OCI-M2 (cell line): ENCODE results near the gene CDKAL1.
"Not testable (repeated sequence)": the region's sequence is repeated elsewhere in the genome, so short reads cannot be mapped to it uniquely, and the experiment has no call there.

Source experiments
- DNase-seq: peaks from one replicate; lab custom pipeline; 2025; ENCODE audit not compliant: unreplicated experiment; lab: John Stamatoyannopoulos, UW

CDKAL1 gene

DNA sequence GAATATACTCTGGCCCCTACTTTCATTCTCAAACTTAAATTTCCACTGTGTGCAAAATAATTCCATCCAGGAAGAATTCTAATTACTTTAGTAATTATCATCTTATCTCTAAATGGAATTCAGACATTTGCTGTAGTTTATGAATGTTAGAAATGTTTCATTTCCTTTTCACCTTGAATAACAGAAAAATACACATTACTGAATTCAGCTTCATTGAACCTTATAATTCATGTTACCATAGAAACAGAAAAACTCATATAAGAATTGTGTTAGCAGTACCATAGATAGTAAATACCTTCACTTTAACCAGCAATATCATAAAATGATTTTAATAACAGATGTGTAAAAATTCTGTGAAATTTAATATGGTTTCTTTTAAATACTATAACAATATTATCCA lies 514.9 kb downstream of the CDKAL1 start:
- no peak for DNase-seq

DNA sequence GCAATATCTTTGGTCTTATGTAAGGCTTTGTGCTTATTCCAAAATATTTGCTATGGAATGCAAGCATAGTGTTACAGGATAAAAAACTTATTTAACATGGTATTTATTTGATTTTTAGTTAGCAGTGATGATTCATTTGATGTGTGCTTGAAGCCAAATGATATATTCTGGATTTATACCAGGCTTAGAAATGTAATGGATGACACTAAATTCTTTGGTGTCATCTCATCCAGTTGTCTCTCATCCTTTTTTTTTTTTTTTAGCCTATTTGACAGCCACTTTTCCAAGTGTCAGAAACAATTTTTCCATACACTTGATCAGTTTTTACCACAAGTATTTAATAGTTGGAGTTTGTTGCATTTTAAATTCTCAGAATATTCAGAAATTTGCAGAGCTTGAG lies 515.3 kb downstream of the CDKAL1 start:
- DNase-seq: no peak

DNA sequence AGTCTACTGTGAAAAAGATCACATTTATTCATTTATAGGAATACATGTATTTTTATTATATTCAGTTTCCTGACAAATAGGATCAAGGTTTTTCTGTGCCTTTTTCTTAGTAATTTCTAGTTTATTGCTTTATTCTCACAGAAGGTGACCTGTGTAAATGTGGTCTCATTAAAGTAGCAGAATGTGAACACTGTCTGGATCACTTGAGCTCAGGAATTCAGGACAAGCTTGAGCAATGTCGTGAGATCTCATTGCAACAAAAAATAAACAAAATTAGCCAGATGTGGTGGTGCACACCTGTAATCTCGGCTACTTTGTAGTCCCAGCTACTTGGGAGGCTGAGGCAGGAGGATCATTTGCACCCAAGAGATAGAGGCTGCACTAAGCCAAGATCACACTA lies 516.7 kb downstream of the CDKAL1 start:
- no peak for DNase-seq

DNA sequence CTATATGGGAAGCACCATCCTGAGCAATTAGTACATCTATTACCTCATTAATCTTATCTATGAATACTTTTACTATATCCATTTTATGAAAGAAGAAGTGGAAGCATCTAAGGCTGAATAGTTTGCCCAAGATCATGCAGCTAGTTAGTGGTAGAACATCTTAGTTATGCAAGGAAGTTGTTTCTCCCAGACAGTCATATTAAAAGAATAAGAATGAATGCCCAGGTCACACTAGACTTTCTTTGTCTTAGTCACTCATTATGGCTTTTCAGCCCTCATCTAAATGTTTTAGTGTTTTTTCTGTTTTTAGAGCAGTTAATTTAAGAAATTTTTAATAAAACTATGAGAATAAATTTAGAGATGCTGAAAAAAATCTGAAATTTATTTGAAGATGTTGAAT lies 517.5 kb downstream of the CDKAL1 start:
- DNase-seq: no peak

DNA sequence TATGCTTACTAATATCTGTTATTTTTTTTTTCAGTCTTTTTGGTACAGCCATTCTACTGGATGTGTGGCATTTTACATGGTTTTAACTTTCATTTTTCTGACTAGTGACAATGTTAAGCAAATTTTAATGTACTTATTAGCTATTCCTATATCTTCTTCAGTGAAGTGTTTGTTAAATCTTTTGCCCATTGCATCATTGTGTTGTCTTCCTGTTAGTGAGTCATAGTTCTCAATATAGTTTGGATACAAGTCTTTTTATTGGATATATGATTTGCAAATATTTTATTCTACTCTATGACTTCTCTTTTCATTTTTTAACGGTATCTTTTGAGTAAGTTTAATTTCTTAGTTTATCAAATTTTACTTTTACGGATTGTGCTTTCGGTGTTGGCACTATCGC lies 519.4 kb downstream of the CDKAL1 start:
- no peak for DNase-seq

DNA sequence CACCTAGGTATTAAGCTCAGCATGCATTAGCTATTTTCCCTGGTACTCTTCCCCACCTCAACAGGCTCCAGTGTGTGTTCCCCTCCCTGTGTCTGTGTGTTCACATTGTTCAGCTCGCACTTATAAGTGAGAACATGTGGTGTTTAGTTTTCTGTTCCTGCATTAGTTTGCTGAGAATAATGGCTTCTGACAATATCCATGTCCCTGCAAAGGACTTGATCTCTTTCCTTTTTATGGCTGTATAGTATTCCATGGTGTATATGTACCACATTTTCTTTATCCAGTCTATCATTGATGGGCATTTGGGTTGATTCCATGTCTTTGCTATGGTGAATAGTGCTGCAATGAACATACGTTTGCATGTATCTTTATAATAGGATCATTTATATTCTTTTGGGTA lies 521.2 kb downstream of the CDKAL1 start:
- DNase-seq: not testable (repeated sequence)

DNA sequence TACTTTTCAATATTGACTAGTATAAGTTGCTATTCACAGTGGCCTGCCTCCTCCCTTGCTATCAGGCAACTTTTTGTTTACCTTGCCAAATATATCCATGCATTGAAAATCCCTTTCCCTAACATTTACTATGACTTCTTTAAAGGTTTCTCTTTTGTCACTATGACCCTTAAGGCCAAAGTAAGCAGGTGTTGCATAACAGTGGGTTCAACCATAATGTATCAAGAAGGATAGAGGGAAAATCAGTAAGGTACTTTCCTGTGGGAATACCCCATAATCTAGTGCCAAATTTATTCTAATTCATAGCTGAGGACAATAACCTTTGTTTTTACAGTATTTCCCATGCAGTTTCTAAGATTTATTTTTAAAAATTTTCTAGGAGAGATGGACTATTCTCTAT lies 527.6 kb downstream of the CDKAL1 start:
- DNase-seq: no peak

DNA sequence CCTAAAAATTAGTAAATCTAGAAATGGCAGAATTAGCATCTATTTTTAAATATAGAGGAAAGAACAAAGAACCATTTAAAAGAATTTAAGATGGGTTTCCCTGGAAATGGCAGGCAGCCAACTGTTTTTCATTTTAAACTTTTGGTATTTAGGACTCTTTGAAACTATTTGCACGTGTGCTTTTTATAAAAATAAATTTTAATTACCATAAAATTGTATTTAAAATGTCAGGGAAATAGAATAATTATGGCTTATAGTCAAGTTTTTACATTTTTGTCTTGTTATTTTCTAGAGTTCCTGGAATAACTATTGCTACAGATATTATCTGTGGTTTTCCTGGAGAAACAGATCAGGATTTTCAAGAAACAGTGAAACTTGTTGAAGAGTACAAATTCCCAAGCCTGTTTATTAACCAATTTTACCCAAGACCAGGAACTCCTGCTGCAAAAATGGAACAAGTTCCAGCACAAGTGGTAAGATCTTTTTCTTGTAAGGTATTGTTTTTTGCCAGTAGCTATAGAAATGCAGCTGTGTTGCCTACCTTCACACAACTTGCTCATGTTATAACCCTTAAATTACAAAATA lies 530.6 kb downstream of the CDKAL1 start:
- no peak for DNase-seq

DNA sequence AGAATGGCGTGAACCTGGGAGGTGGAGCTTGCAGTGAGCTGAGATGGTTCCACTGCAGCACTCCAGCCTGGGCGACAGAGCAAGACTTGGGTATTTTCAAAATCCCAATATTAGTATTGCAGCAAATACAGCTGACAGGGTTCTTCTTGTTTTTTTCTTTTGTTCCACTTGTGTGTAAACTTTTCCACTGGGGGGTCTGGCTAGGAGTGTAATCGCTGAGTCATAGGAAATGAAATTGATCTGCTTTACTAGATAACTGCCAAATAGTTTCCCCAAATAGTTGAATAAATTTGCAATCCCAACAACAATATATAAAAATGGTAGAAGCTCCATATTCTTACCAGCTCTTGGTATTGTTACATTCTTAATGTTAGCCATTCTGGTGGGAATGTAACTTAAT lies 533.3 kb downstream of the CDKAL1 start:
- no peak for DNase-seq

DNA sequence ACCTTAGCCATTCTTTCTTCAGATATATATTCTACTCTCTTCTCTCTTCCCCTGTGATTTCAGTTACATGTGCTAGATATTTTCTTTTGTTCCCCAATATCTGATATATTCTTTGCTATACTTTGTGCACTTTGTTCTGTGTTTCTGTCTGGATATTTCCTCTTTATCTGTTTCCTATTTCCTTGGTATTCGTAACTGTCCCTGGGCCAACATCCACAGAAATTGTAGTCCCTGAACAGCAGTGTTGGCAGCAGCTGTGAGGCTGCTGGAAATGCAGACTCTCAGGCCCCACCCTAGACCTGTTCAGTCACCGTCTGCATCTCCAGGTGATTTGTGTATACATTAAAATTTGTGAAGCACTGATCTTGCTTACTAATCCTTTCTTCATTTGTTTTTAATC lies 536.4 kb downstream of the CDKAL1 start:
- no peak for DNase-seq

DNA sequence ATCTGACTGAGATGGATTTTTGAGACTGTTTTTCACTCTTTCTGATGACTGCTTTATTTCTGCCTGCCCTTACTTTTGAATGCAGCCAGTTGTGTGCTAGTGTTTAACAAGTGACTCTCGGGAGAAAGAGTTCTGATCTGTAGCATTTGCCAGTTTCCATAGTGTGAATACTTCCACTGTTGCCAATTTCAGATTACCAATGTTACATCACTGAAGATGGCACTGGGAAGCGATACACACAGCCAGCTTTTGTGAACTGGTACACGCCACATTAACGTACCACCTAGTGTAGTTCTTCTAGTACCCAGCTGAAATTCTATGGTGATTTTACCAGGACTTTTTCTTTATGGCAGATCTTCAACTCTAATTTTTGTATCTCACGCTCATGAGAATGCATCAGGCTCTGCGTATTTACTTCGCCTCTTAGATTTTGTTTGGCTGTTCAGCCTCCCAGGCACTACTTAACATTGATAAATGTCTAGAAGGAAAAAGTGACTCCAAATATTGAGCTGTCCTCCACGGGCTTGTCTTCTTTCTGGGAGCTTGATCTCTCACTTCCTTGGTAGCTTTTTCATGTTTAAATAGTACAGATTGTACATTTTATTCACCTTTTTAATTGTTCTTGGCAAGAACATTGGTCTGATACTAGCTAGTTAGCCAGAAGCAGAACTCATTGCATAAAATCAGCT lies 537.7 kb downstream of the CDKAL1 start:
- no peak for DNase-seq

DNA sequence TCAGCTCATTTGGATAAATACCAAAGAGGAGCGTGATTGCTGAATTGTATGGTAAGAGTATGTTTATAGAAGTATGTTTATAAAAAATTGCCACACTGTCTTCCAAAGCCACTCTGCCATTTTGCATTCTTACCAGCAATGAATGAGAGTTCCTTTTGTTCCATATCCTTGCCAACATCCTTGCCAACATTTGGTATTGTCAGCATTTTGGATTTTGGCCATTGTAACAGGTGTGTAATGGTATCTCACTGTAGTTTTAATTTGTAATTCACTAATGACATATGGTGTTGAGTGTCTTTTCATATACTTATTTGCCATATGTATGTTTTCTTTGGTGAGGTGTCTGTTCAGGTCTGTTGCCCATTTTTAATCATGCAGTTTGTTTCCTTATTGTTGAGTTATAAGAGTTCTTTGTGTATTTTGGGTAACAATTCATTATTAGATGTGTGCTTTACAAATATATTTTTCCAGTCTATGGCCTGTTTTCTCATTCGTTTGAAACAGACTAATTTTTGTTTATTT lies 539.1 kb downstream of the CDKAL1 start:
- DNase-seq: no peak

DNA sequence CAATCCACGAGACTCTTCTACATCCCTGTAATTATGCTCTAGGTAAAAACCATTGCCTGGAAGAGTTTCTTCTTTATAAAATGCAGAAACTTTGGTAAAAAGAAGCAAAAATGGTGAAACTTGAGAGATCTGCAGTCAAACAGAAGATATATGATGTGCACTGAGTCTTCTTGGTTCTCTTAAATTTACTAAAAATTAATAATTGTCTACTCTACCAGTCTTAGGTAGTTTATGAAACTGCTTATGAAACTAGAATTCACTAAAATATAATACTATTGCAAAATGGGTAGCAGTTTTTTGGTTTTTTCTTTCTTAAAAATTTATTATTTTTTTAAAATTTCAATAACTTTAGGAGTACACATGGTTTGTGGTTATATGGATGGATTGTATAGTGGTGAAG lies 540.2 kb downstream of the CDKAL1 start:
- no peak for DNase-seq

DNA sequence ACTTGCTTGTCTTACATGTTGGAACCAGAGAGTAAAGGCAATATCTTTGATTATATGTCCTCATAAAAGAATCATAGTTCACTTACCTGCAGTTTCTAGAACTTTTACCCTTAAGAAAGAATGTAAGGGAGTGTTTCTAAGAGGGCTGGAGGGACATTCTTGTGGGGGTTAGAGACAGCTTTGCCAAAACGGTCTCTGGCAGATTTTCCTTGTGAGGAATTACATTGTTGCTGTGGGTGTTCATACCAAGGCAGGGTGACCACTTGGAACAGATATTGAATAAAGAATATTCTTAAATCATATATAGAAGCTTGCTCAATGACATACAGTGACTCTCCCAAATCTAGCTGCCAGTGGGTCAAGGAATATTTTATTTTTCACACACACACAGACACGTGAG lies 541.7 kb downstream of the CDKAL1 start:
- DNase-seq: no peak

DNA sequence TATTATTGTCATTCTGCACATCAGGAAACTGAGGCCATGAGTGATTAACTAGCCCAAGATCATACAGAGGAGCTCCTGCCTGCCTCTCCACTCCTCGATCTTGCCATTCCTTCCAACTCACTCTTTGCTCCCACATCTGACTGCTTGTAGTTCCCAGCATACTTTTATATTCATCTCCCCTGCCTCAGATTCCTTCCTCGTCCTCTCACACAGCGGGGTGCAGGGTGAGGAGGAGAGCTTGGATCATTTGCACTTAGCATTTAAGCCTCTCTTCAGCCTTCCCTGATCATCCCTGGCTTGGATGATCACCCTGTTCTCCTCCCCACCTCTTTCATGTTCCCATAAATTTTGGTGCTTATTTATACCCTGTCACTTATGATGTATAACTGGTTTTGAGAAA lies 544.2 kb downstream of the CDKAL1 start:
- DNase-seq: no peak

DNA sequence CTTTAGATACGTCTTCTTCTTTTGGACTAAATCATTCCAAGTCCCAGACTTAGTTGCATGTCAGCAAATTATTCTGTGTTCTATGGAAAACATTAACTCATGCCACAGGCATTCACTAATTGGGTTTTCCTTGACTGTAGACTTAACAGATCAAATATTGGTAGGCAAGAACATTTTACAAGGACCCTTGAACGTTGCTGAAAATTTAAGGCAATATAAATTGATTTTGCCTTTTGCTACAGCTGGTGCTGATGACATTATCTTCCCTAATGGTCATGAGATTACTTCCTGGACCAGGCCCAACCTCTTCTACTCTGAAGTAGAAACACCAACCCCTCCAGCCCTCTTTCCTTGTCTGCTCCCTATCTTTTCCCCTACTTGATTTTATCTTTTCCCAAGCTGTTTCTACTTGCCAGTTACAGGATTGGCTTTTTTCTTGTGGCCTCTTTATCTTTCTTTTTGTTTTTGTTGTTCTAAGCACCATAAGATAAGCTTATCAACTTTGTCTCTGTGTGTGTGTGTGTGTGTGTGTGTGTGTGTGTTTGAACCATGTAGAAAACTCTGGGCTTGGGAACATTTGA lies 545.3 kb downstream of the CDKAL1 start:
- DNase-seq: no peak

DNA sequence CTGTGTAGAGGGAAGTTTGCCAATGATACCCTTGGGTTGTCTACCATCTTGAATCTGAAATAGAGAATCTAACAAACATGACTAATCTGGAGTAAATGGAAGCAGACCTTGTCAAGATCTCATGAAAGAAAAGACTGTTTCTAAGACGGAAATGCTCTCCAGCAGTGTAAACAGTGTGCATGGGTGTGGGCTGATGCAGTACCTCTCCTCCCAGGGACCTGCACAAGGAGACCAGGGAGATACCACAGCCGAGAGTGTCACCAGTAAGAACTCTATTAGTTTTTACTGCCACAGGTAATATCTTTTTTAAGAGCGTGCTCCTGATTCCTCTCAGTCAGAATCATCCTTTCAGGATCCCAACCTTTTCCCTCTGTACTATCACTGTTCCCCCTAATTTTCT lies 546.0 kb downstream of the CDKAL1 start:
- no peak for DNase-seq

DNA sequence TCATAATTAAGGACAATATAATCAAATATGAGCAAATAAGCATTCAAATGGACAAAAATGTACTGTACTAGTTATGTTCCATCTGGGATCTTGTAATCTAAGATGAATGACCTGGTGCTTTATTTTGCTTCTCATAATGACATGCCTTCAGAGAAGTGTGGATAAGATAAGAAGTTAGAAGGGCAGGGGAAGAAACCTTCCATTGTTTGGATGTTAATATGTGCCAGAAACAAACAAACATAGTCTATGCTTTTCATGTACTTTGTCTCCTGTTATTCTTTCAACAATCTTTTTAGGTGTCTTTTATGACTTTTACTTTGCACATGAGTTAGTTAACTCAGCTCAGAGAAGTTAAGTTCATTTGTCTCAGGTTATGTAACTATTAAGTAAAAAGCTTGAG lies 547.8 kb downstream of the CDKAL1 start:
- DNase-seq: no peak

DNA sequence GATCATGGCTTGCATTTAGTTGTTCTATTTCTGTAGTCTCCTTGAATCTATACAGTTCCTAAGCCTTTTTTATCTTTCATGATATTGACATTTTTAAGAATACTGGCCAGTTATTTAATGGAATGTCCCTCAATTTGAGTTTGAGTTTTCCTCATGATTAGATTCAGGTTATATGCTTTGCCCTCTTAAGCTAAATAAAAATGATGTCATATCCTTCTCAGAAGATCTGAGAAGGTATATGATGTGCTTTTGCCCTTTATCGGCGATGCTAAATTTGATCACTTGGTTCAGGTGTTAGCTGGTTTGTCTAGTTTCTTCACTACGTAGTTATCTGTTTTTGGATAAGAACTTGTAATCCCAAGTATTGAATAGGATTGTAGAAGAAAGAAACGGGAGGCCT lies 549.5 kb downstream of the CDKAL1 start:
- DNase-seq: no peak

DNA sequence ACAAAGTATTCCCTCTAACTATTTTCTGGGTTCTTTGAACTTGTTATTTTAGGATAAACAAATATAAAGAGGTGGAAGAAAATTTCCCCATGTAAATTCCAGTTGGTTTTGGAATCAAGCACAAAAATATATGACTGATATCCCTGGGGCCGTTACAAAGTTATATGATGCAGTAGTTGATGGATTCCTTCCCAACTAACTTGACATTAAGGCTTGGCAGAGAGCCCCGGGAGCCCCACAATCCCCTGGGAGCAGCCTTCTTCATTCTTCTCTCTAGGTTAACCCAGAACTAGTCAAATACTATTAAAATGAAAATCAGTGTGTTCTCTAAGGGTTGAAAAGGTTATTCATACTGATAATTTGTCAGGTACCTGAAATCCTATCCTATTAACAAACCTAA lies 550.4 kb downstream of the CDKAL1 start:
- no peak for DNase-seq

DNA sequence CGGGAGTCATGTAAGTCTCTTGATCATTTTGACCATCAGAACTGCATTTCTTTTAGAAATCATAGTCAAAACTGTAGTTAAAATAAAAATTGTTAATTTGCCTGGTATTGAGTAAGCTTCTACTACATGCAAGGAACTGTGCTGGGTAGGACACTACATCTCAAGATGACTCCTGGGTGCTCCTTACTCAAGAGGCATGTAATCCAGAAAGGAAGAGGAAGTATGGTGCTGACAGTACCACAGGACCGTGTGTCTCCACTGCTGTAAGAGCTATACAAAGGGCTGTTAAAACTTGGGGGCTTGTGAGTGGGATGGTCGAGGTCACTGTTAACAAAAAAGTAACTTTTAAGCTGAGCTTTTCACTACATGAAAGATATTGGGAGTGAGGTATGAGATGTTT lies 551.0 kb downstream of the CDKAL1 start:
- no peak for DNase-seq

DNA sequence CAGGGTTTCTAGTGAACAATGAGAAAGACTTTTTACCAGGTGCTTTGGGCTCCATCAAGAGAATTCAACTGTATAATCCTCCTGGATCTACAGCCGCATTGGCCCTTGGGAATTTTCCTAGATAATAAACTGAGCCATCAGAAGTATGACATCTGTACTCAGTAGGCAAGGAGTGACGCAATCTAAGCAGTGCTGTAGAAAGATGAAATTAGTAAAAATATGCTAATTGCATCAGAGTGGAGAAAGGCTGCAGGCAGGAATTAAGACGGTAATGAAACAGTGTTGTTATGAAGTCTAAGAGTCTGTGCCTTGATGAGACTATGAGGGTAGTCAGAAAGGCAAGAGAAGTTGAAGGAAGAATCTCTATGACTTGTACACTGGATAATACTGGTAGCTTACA lies 551.4 kb downstream of the CDKAL1 start:
- DNase-seq: no peak

DNA sequence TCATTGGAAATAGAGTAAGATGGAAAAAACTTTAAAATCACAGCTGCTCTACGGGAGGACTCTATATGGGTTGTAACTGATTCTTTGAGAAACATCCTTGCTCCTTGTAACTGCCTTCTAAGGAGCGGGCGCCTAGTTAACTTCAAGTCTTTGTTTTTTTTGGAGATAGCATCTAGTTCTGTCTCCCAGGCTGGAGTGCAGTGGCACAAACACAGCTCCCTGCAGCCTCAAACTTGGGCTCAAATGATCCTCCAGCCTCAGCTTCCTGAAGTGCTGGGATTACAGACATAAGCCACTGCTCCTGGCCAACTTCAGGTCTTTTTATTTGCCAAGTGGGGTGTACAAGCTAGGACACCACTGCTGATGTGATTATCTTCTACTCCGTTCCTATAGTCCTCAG lies 552.9 kb downstream of the CDKAL1 start:
- DNase-seq: no peak
